Stimulated activated CD4-positive, alpha-beta T cell treated with anti-CD3 and anti-CD28 coated beads, Interleukin-1b, Interleukin-23, amount 100 ng/mL, for 48 hours (primary cell): ENCODE results near the gene DYNC2LI1.

Experiments
- DNase-seq: peaks from one replicate; pipeline ENCODE4 v3.0.0-alpha.2; 2020

Gene DYNC2LI1

GRCh38 chr2:43764086-43764705 is 9.6 kb upstream of the DYNC2LI1 start:
- DNase-seq = no peak

- DNase-seq = no peak
These were observed 7.8 kb upstream of the DYNC2LI1 start for GRCh38 chr2:43766006-43766405.

GRCh38 chr2:43774617-43775016 is 778 bp downstream of the DYNC2LI1 start:
- DNase-seq = no peak

GRCh38 chr2:43776324-43776723 is 2.5 kb downstream of the DYNC2LI1 start:
- DNase-seq = peak; percentile 33

- peak; percentile 44 for DNase-seq
These were observed 3.6 kb downstream of the DYNC2LI1 start for GRCh38 chr2:43777306-43777926.

GRCh38 chr2:43778233-43778632 is 4.4 kb downstream of the DYNC2LI1 start:
- DNase-seq = no peak

GRCh38 chr2:43787895-43788294 is 14.1 kb downstream of the DYNC2LI1 start:
- DNase-seq = no peak

GRCh38 chr2:43788646-43789045 is 14.8 kb downstream of the DYNC2LI1 start:
- no peak for DNase-seq

GRCh38 chr2:43790147-43790546 is 16.3 kb downstream of the DYNC2LI1 start:
- no peak for DNase-seq

GRCh38 chr2:43791035-43791765 is 17.4 kb downstream of the DYNC2LI1 start:
- DNase-seq = no peak

- DNase-seq = no peak
These were observed 18.8 kb downstream of the DYNC2LI1 start for GRCh38 chr2:43792653-43793052.

GRCh38 chr2:43794956-43795355 is 21.1 kb downstream of the DYNC2LI1 start:
- DNase-seq = no peak

GRCh38 chr2:43796206-43796605 is 22.4 kb downstream of the DYNC2LI1 start:
- DNase-seq = no peak

GRCh38 chr2:43798300-43798699 is 24.5 kb downstream of the DYNC2LI1 start:
- DNase-seq = no peak

- DNase-seq = no peak
These were observed 27.1 kb downstream of the DYNC2LI1 start for GRCh38 chr2:43800894-43801293.

GRCh38 chr2:43802135-43802534 is 28.3 kb downstream of the DYNC2LI1 start:
- no peak for DNase-seq

- DNase-seq = no peak
These were observed 29.3 kb downstream of the DYNC2LI1 start for GRCh38 chr2:43803113-43803512.

- DNase-seq = no peak
These were observed 32.8 kb downstream of the DYNC2LI1 start for GRCh38 chr2:43806719-43807031.

- no peak for DNase-seq
These were observed 36.6 kb downstream of the DYNC2LI1 start for GRCh38 chr2:43810452-43810851.

- no peak for DNase-seq
These were observed 37.0 kb downstream of the DYNC2LI1 start for GRCh38 chr2:43810888-43811287.

GRCh38 chr2:43812006-43812405 is 38.2 kb downstream of the DYNC2LI1 start:
- DNase-seq = no peak

GRCh38 chr2:43812947-43813346 is 39.1 kb downstream of the DYNC2LI1 start:
- DNase-seq = no peak

GRCh38 chr2:43814711-43815110 is 40.9 kb downstream of the DYNC2LI1 start:
- DNase-seq = no peak

GRCh38 chr2:43818761-43819160 is 44.9 kb downstream of the DYNC2LI1 start:
- DNase-seq = peak; percentile 34
